NCI-H2196 treated with DMSO at 0.1 percent for 48 hours (cell line): Measurements from ENCODE around the gene SIDT2.

Experiments used
- DNase-seq: peaks from one replicate; lab custom pipeline; 2025; ENCODE audit not compliant: unreplicated experiment; lab: John Stamatoyannopoulos, UW

SIDT2 gene

DNA sequence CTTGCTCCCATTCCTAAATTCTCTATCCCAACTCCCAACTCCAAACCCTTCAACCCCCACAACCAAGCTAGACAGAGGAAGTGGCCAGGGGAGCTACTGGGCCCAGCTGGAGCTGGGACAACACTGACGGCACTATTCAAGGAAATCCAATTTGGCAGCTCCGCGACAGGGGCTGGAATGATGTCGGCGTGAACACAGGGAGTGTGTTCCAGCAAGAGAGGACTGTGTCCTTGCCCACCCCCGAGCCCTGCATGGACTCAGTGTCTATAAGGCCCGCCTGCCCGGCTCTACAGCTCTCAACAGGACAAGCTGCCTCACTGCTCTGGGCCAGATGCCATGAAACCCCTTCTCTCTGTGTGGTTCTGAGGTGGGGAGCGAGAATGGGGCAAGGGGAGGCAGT, 42.0 kb downstream of the SIDT2 start:
- no peak for DNase-seq

DNA sequence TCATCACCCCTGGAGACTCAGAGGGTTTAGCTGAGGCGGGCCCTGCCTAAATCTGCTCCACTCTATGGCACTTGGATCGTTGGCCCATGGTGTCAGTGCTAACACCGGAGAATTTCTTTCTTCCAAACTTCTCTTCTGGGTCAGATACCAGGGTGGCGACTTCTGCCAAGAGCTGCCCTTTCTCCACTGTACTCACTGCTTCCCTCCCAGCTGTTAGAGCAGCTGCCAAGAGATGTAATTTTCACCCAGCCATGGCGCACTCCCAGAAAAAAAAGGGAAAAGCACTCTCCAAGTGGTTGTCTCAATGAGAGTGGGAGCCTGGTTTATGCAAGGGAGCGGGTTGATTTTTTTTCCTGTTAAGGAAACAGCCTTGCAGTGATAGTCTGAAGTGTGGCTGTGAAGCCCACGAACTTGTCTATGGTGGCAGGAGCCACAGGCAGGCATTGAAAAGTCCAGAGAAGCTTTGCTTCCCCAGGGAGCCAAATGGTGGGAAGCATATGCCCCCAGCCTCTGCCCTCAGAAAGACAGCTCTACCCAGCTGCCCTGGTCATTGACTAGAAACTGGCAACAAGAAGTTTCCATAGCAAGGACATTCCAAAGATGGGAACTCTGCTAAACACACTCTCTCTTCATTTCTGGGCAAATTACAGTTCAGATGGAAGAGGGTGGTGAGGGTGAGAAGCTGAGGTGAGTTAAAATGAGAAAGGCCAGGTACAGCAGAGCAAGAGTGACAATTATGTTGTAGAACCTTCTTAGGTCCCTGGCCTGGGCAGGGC, 42.6 kb downstream of the SIDT2 start:
- DNase-seq = no peak

DNA sequence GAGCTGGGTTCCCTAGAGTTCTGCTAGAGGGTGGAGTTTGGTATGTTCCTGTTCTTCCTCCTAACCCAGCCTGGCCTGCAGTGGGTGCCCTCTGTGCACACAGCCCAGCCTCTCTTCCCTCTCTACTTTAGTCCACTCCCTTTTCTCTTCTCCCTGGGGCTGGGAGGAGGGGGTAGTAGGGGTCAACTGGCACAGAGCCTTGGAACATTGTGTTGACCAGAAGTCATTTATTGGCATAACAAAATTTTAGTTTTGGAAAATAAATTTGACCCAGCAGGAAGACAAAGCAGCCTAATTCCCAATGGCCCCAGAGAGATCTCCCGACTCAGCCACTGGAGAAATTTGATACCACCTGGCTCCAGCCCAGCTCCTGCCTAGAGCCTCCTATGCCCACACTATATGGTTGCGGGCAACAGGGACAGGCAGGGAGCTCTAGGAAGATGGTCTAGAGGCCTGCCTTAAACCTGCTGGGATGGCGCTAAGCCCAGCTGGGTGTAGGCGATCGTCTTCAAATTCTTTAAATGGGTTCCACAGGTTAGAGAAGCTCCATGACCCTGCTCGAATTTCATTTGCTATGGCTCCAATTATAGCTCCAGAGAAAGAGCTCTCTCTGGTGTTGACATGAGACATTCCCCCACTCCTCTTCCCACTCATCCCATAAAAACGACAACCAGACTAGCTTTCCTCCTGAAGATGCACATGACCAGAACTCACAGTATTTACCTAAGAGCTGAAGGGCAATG, 43.4 kb downstream of the SIDT2 start:
- peak; percentile 78 for DNase-seq

DNA sequence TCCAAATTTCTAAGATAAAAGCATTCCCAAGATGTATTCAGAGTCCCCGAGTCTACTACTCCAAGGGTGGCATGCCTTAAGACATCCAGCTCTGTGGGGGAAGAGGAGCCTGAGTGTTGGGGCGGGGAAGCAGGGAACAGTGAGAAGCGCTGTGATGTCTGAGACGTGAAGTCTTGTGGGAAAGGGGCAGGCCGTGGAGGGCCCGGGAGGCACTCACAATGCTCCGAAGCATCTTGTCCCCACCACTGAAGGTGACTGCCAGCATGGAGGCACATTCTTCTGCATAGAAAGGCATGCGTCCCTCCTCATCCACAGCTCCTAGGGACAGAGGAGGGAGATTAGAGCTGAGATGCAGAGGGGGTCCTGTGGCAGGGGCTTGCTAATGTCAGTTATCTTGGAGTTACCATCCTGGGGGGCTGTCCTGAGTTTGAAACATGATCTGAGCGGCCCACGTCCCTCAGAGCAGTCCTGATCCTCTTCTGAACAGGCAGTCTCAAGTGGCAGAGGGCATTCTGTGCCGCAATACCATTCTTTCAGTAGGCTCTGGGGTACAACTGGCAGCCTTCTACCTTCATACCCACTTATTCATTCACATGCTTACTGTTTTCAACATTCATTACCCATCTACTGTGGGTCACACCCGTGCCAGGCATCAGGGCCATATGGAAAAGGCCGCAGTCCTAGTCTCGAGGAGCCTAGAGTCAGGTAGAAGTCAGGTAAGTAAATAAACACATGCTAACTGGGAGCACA, 44.6 kb downstream of the SIDT2 start:
- DNase-seq = no peak

DNA sequence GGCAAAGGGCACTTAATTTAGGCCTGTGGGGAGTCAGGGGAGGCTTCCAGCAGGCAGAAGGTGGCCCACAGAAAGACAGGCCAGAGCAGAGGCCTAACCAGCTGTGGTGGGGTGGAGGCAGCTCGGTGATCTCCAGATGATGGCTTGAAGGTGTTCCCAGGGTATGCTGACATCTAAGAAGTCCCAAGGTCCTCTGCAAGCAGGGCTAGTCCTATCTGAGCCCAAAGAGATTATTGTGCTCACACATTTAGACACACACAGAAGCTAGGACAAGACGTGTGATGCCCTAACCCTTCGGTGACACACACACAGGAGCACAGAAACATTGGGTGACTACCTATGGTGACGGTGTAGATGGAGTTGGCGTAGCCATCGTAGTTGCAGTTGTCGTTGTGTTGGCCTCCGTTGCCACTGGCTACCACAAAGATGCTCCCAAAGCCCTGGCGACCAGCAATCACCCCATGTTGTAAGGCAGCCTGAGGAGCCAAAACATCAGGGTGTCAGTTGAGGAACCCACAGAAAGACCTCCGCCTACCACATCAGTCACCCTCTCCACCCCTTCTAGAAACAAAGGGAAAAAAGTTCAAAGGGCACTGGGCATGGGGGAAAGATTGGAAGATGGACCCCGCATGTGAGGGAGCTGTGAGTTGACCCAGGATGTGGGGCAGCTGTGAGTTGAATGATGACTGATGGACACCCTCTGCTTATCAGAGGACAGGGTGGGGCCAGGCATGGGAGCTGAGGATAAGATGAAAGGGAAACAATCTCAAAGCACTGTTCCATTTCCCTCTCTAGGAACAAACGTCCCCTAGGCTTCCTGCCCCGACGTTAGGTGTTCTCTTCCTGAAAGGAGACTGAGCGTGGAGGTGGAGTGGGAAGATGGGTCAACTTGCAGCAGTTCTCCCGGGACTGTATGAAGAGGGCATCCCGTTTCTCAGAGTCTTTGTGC, 45.5 kb downstream of the SIDT2 start:
- DNase-seq = no peak

DNA sequence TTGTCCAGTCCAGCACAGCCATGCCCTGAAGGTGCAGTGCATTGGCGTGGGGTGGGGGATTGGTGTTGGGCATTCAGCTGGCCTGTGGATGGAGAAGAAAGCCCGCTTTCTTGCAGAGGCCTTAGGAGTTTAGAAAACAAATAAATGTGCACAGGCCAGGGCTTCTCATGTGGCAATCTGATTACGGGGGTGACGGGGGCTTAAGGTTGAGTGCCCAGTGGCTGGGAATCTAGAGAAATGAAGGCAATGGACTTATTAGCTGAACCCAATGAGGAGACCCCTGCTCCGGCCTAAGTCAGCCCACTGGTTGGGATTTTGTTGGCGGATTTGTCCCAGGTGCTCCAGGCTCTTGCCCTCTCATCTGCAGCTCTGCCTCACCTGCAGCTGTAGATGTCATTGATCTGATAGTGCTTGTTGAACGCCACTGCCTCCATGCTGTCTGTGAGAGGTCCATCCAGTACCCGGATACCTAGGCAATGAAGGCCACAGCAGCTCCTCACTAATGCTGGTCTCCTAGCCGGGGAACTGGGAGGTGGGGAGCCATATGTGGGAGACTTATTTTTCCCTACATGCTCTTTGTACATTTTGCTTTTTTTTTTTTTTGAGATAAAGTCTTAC, 47.1 kb downstream of the SIDT2 start:
- DNase-seq = no peak

DNA sequence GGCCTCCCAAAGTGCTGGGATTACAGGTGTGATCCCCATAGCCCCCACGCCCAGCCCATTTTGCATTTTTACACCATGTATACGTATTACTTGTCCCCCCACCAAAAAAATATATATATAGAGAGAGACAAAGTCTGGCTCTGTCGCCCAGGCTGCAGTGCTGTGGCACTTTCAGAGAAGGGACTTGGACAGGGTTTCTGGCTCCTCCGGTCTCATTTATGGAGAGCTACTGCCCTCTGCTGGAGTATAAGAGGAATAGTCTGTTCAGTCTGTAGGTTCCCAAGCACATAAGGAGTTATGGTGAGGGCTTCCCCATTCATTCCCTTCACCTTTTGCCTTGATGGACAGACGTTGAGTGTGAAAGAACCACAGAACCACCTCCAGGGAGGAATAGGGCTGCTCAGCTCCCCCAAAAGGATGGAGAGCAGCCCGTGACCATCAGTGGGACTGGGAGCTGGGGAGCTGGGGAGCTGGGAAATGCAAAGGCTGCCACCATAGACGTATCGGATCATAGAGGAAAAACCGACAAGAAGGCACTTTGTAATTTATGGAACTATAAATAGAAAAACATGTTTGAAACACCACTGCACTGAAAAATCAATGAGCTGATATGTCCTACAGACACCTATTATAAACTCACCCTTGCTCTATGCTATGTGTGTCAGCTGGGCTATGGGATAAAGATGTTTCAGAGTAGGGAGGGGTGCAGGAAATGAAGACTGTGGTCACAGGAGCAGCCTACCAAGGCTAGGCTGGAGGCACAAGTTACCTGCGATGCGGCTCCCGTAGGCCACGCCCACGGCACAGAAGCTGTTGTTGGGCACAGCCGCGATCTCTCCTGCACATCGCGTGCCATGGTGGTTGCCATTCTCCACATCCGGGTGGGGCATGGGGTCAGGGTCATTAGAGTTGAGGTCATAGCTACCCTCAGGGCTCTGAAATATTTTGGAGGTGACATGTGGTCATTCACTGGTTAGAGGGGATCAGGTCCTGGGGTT, 48.1 kb downstream of the SIDT2 start:
- DNase-seq = peak; percentile 69

DNA sequence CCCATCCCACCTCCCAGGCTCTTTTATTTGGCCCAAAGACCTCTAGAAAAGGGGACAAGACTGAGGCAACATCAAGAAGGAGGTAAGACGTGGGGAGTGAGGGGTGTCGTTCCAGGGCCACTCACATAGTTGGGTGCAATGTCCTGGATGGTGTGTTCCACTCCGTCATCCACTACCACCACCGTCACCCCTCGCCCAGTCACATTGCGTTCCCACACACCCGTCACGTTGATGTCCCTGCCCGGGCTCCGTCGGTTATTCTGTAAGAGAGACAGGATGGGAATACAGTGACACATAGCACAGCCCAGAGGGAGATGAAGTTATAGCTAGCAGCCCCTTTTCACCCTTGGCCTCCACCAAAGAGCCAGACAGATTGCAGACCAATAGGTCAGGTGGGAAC, 49.5 kb downstream of the SIDT2 start:
- DNase-seq = no peak

DNA sequence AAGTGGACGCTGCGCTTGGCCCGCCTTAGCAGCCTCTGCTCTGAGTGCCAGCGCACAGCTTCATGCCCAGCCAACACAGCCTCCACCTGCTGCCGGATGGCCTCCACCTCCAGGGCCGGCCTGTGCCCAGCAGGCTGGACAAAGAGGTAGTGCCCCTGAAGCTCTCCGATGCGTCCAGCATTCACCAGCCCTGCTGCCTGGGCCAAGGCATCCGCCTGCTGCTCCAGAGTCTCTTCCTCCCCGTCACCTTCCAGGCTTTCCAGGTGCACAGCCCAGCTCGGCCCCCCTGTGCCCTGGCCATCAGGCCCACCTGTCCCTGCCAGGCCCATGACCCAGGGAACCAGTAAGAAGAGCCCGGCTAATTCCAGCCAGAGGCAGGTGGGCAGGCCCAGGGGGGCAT, 50.9 kb downstream of the SIDT2 start:
- no peak for DNase-seq

DNA sequence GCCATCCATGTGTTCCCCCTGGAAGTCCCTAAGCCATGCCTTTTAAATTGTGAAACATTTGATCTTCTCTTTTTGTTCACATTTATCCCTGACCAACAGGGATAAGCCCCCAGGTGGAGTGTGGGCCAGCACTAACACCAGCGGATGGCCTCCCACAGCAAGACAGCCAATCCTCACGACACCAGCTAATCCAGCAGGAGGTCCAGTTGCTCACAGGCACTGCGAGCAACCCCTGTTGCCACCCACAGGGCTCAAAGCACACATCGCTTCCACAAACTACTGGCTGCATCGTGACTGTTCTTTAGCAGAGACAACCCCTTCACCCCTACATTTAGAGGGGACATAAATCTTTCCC, 51.4 kb downstream of the SIDT2 start:
- DNase-seq = no peak

DNA sequence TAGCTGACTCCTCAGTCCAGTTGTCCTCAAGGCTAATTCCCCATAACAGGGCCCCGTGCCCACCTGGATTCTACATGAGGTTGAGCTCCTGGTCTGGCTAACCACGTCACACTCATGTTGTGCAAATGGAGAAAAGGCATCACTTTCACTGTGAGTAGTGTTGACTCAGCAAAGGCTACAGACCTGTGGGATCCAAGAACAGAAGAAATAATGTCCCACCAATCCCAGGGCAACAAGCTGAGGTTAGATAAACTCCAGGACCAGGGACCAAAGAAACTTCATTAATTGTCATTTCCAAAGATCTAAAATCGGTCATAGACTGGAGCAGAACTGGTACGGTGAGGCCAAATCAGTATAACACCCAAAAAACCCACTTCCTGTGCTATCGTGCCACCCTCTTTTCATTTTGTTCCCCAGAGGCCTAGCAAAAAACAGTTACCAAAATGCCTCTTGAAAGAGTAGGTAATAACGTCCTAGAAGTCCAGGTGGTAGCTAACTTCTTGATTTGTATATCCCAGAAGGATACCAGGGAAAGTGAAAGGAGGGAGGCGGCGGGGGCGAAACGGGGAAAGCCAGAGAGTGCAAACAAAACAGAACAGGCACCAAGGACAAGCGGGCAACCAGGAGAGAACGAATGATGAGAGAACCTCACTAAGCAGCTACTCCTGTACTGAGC, 51.9 kb downstream of the SIDT2 start:
- no peak for DNase-seq

DNA sequence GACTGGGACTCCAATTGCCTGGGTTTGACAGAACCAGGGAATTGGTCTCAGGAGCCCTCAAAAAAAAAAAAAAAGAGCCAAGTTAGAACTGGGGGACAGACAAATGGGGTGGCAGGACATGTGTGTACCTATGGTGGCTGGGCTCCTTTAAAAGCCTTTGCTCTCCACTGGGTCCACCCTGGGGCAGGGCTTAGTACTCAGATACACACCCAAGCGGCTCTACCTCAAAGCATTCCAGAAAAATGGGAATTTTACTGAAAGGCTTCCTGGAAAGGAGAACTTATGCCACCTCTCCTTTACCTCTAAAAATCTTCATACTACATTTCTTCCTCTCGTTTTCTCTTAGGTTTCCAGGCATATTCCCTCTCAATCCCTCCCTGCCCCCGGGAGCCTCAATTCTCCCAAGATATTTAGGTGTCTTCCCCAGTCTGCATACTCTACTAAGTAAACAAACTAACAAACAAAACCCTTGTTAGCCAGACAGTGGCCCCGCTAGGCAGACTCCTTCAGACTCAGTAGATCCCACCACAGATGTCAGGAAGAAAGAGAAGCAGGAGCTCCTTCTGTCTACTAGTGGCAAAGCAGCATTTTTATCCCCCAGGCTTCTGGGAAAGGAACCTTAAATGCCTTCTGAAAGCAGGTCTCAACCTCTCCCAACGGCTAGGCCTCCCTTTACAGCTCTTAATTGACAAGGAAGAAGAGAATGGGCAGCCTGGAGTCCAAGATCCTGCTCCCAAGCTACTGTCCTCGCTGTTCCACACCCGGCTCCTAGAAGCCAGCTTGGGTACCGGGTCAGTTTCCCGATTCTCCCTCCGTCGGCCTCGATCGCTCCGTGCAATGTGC, 52.7 kb downstream of the SIDT2 start:
- no peak for DNase-seq

DNA sequence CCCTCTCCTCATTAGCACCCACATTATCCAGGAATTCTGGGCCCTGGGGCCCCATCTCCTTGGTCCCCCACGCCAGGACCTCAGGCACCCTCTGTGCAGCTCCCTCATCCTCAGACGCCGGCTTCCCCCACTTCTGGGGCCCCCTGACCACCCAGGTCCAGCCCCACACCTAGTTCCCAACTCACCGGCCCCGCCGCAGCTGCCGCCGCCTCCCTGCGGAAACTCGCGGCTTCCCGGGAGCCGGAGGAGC, 53.2 kb downstream of the SIDT2 start, which contains the start of gene PCSK7:
PCSK7 (minus strand) TSS at position 232 of the 250 bp plus-strand sequence. CDS start 2,229 bp downstream, outside the sequence.
- no peak for DNase-seq

DNA sequence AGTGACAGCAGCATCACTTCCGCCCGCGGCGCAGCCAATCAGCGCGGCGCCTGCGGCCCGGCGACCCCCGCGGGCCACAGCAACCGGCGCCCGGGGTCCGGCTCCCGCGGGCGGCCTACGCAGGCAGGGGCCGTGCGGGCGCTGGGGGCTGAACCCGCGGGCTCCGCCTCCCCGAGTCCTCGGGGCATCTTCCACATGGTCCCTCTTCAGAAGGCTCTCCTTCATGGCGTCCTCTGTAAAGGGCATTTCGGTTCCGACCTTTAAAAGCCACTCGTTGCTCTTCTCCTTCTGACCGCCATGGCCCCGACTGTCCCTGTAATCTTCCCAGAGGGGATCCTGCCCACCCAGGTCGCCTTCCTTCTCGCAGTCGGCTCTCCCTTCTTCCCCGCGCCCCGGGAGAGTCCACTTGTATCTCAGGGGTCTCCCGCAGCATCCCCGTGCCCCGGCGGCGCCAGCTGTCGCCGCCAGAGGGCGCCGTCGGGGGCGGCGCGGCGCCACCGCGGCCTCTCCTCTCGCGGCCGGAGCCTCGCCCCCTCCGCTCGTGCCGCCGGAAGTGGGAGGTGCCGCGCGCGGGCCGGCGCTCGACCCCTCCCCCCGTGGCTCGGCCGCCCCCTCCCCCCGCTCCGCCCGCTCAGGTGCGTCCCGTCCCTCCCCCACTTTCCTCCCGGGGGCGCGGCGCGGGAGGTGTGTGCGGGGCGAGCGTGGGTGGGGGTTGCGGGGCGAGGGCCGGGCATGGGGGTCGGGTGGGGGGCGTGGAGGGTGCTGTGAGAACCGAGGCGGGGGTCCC, 53.7 kb downstream of the SIDT2 start, which contains the start of gene RNF214:
RNF214 (plus strand) TSS at position 580 of the 787 bp plus-strand sequence. CDS start 1,602 bp downstream, outside the sequence.
- DNase-seq = peak; percentile 63

DNA sequence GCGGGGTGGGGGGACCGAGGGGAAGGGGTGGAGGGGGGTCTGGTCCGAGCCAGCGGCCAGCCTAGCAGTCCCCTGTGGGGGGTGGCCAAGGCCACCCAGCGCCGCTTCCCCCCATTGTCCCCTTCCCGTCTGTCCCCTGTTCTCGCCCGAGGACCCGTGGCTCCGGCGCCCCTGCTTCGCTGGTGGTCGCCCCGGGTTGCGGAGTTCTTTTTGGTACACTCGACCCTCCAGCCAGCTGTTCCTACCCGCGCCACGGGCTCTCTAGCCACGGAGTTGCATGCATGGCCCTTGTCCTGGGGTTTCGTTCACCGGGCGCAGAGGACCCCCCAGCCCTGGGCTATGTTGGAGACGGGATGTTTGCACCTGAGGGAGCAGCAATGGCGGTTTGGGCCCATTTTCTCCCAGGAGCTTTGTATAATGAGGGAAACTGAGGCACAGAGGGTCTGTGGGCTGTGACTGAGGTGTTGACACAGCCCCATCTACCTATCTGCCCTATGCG, 54.4 kb downstream of the SIDT2 start:
- DNase-seq = no peak

DNA sequence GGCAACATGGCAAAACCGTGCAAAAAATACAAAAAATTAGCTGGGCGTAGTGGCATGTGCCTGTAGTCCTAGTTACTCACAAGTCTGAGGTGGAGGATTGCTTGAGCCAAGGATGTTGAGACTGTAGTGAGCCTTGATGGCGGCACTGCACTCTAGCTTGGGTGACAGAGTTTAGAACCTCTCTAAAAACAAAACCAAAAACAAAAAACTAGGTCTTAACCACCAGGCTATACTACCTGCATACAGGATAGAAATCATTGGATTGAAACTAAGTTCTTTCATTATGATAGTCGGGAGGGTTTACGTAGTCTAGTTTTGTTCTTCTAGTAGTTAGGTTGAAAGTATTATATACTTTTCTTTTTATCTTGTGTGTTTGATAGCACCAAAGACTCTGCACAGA, 59.7 kb downstream of the SIDT2 start:
- no peak for DNase-seq

DNA sequence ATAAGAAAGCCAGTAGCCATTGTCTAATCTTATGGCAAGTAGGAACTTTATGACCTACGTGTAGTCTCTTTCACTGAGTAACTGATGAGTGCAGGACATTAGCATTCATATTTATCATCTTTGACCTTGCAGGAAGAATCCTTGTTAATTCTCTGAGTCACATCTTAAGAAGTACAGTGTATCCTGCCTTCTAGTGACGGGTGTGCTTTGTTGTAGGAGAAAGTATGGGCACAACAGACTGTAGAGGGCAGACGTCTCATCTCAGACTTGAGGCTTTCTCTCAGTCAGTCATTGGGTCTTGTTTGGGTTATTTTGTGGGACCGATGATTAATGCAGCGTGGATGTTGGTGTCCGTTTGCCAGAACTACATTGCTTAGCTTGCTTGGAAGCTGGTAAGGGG, 60.8 kb downstream of the SIDT2 start:
- DNase-seq = no peak
